Osteocyte (in vitro differentiated cells): ENCODE data around the gene INAVA. TPM values are rescaled to one million over a fixed set of nuclear protein-coding genes. Genes with fewer than 3 reads are reported as not detected.

Experiments
- DNase-seq: peaks from one replicate; pipeline ENCODE4 v3.0.0; 2021; ENCODE audit warnings: mixed read lengths; ENCODE audit not compliant: unreplicated experiment; ENCODE audit errors: extremely low spot score
- H3K27ac Mint-ChIP-seq: one replicate; pipeline ENCODE4 v1.8.0; 2021; ENCODE audit warnings: mild to moderate bottlenecking, mixed read lengths; ENCODE audit not compliant: unreplicated experiment
- H3K27me3 Mint-ChIP-seq: one replicate; pipeline ENCODE4 v1.8.0; 2021; ENCODE audit warnings: mixed read lengths; ENCODE audit not compliant: unreplicated experiment
- H3K36me3 Mint-ChIP-seq: one replicate; pipeline ENCODE4 v1.8.0; 2021; ENCODE audit warnings: mixed read lengths; ENCODE audit not compliant: unreplicated experiment
- H3K4me1 Mint-ChIP-seq: one replicate; pipeline ENCODE4 v1.8.0; 2021; ENCODE audit warnings: mixed read lengths; ENCODE audit not compliant: unreplicated experiment
- H3K4me3 Mint-ChIP-seq: one replicate; pipeline ENCODE4 v1.8.0; 2021; ENCODE audit warnings: mild to moderate bottlenecking, moderate library complexity, mixed read lengths; ENCODE audit not compliant: unreplicated experiment
- H3K9me3 Mint-ChIP-seq: one replicate; pipeline ENCODE4 v1.8.0; 2021; ENCODE audit warnings: mixed read lengths; ENCODE audit not compliant: unreplicated experiment
- total RNA-seq: library from RNA; stranded (reverse); gene quantifications from 2 replicates; pipeline ENCODE4 v1.2.1, GENCODE V29; 2021
- TF ChIP-seq, protein P1 (sequence below): fragments of 200-600 bp; sonication (generic); IDR thresholded peaks from 2 replicates; pipeline ENCODE4 v1.5.0; 2021; ENCODE audit warnings: antibody characterized with exemption, mild to moderate bottlenecking, moderate library complexity

INAVA gene
- total RNA-seq, 1 donor from 2014 or later = 2.0 TPM

DNA sequence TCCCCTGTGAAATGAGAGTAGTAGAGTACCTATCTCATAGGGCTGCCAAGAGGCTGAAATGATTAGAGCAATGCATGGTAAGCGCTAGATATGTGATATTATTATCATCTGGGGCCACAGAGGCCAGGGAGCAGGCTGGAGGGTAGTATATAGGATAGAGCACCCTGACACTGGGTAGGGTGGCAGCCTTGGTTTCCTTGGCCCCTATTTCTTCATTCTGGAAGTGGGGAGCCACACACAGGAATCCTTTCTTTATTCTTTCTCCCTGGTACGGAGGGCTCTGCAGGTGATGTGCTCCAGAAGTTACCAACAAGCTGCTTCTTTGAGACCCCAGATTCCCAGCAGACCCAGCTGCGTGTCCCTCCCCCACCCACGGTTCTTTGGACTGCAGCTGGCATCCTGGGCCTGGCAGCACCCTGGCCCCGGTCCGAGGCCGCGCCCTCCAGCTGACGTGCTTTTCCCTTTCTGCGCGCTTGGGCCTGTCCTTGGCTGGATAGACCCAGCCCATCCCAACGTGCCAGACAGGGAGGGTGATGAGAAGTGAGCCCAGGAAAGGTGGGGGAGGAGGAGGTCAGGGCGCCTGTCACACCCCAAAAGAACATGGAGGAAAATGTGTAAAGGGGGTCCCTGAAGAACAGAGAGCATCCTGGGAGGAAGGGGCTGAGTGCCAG is 18.2 kb downstream of the INAVA start:
- no peaks in the 10 kb centered on the region for H3K4me1 Mint-ChIP-seq
- DNase-seq = no peak

DNA sequence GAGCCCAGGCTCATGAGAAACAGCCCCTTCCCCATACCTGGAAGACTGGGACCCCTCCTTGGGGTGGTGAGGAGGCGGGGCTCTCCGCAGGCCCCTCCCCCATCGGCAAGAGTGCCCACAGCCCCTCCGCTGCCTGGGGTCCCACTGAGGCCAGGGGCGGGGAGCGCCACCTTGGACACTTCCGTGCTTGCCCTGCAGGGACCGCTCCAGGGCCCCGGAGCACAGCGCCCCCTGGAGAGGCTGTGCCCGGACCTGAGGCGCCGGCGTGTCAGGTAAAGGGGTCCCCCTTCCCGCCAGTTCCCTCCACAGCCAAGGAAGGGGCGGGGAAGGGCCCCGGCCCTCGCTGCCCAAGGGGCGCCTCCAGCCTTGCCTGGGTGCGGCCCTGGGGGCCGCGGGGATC is 21.5 kb downstream of the INAVA start:
- no peak overlapping the region for H3K4me3 Mint-ChIP-seq
- H3K4me1 Mint-ChIP-seq = no peaks in the 10 kb centered on the region
- DNase-seq = no peak
- H3K9me3 Mint-ChIP-seq = no peaks in the 10 kb centered on the region
- H3K27ac Mint-ChIP-seq = no peak overlapping the region
- no peaks in the 10 kb centered on the region for H3K36me3 Mint-ChIP-seq
- TF ChIP-seq, protein P1, sequence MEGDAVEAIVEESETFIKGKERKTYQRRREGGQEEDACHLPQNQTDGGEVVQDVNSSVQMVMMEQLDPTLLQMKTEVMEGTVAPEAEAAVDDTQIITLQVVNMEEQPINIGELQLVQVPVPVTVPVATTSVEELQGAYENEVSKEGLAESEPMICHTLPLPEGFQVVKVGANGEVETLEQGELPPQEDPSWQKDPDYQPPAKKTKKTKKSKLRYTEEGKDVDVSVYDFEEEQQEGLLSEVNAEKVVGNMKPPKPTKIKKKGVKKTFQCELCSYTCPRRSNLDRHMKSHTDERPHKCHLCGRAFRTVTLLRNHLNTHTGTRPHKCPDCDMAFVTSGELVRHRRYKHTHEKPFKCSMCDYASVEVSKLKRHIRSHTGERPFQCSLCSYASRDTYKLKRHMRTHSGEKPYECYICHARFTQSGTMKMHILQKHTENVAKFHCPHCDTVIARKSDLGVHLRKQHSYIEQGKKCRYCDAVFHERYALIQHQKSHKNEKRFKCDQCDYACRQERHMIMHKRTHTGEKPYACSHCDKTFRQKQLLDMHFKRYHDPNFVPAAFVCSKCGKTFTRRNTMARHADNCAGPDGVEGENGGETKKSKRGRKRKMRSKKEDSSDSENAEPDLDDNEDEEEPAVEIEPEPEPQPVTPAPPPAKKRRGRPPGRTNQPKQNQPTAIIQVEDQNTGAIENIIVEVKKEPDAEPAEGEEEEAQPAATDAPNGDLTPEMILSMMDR = no peak
- no peaks in the 10 kb centered on the region for H3K27me3 Mint-ChIP-seq

More for the DNA sequence above, 18.2 kb downstream of the INAVA start:
- H3K27ac Mint-ChIP-seq = no peak overlapping the region
- H3K27me3 Mint-ChIP-seq = no peaks in the 10 kb centered on the region
- TF ChIP-seq, protein P1 = no peak
- H3K4me3 Mint-ChIP-seq = no peak overlapping the region
- H3K9me3 Mint-ChIP-seq = no peaks in the 10 kb centered on the region
- H3K36me3 Mint-ChIP-seq = no peaks in the 10 kb centered on the region

DNA sequence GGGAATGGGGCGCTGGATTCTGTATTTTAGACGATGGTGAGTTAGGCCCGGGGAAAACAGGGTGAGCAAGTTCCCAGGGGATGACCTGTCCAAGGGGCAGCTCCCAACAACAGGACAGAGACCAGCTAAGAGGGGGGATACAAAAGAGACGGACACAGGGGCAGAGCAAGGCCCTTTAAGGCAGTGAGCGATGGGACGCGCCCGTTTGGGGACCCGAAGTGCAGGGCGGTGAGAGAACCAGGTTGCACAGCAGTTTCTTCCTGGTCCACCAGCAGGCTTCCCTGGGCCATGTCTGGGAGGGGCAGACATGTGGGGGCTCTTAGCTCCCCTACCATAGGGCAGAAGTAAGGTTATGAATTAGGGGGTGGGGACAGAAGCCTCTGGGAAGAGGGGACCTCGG is 22.0 kb downstream of the INAVA start:
- Mint-ChIP-seq H3K27ac (no peak overlapping the region), H3K27me3 (no peaks in the 10 kb centered on the region), H3K4me3 (no peak overlapping the region), H3K4me1 (no peaks in the 10 kb centered on the region), H3K36me3 (no peaks in the 10 kb centered on the region), H3K9me3 (no peaks in the 10 kb centered on the region)
- no peak for DNase-seq
- TF ChIP-seq, protein P1 = no peak

DNA sequence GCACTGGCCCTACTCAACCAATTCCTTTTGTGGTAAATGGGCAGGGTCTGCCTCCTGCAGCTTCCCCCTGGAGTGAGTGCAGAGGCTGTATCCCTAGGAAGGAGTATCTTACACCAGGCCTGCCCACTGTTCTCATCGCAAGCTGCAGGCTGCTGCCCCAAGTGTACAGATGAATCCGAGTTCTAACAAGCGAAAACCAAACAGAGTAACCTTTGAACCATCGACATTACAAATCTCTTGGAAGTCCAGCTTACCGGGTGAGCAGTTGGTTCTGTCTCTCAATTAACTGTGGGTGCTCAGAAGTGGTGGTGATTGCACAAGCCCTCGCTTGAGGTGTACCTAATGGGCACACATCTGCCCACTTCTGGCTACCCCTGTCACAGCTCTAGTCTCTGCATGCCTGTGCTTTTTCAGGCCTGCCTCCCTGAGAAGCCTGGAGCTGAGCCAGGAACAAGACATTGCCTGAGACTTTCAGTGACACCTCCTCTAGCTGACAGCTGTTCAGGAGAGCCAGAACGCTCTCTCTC is 22.7 kb downstream of the INAVA start:
- no peak for DNase-seq
- Mint-ChIP-seq H3K27ac (no peak overlapping the region), H3K27me3 (no peaks in the 10 kb centered on the region), H3K9me3 (no peaks in the 10 kb centered on the region), H3K4me3 (no peak overlapping the region), H3K4me1 (no peaks in the 10 kb centered on the region), H3K36me3 (no peaks in the 10 kb centered on the region)
- TF ChIP-seq, protein P1 = no peak

DNA sequence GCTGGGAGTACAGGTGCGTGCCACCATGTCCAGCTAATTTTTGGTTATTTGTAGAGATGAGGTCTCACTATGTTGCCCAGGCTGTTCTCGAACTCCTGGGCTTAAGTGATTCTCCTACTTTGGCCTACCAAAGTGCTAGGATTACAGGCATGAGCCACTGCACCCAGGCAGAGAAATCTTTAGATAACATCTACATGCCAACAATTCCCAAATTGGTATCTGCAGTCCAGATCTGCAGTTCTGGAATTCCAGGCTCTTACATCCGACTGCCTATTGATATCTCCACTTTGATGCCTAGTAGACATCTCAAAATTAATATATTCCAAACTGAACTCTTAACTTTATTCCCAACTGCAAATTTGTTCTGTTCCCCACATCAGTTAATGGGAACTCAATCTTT is 23.3 kb downstream of the INAVA start:
- no peak overlapping the region for H3K4me3 Mint-ChIP-seq
- H3K9me3 Mint-ChIP-seq = no peaks in the 10 kb centered on the region
- no peak overlapping the region for H3K27ac Mint-ChIP-seq
- peaks cover 3% of the 10 kb centered on the region for H3K4me1 Mint-ChIP-seq
- no peaks in the 10 kb centered on the region for H3K27me3 Mint-ChIP-seq
- no peaks in the 10 kb centered on the region for H3K36me3 Mint-ChIP-seq
- TF ChIP-seq, protein P1 = no peak
- no peak for DNase-seq
